Measurements from ENCODE around the gene CINP. TPM values are rescaled to one million over a fixed set of nuclear protein-coding genes. Genes with fewer than 3 reads are reported as not detected.

The CINP gene
- total RNA-seq, 1 donor from 2014 or later = 25.9 TPM

GRCh38 chr14:102351023-102351422, 11.7 kb downstream of the CINP start:
- no peaks in the 10 kb centered on the region for H3K27me3 Mint-ChIP-seq (ENCODE audit: unreplicated experiment)

GRCh38 chr14:102348376-102348775, 14.3 kb downstream of the CINP start:
- H3K36me3 Mint-ChIP-seq (ENCODE audit: unreplicated experiment) = peaks cover 3% of the 10 kb centered on the region

More at GRCh38 chr14:102351023-102351422, 11.7 kb downstream of the CINP start:
- Mint-ChIP-seq H3K36me3 (ENCODE audit: unreplicated experiment) (peaks cover 3% of the 10 kb centered on the region), H3K9me3 (ENCODE audit: unreplicated experiment) (no peaks in the 10 kb centered on the region), H3K4me1 (ENCODE audit: low read depth, unreplicated experiment) (no peaks in the 10 kb centered on the region), H3K4me3 (ENCODE audit: unreplicated experiment) (no peak overlapping the region), H3K27ac (ENCODE audit: unreplicated experiment) (no peak overlapping the region)
- no peak for TF ChIP-seq CTCF (IDR thresholded peaks at IDR 0.05; ENCODE audit: partially characterized antibody, unreplicated experiment)
- DNase-seq = no peak

GRCh38 chr14:102346645-102347044, 16.0 kb downstream of the CINP start:
- DNase-seq = no peak

More at GRCh38 chr14:102348376-102348775, 14.3 kb downstream of the CINP start:
- no peaks in the 10 kb centered on the region for H3K9me3 Mint-ChIP-seq (ENCODE audit: unreplicated experiment)
- no peaks in the 10 kb centered on the region for H3K4me1 Mint-ChIP-seq (ENCODE audit: low read depth, unreplicated experiment)
- H3K27ac Mint-ChIP-seq (ENCODE audit: unreplicated experiment) = no peak overlapping the region
- no peak overlapping the region for H3K4me3 Mint-ChIP-seq (ENCODE audit: unreplicated experiment)
- TF ChIP-seq CTCF (IDR thresholded peaks at IDR 0.05; ENCODE audit: partially characterized antibody, unreplicated experiment) = no peak
- H3K27me3 Mint-ChIP-seq (ENCODE audit: unreplicated experiment) = no peaks in the 10 kb centered on the region
- no peak for DNase-seq

GRCh38 chr14:102345232-102345631, 17.5 kb downstream of the CINP start:
- H3K9me3 Mint-ChIP-seq (ENCODE audit: unreplicated experiment) = peaks cover 2% of the 10 kb centered on the region
- H3K4me3 Mint-ChIP-seq (ENCODE audit: unreplicated experiment) = no peak overlapping the region
- TF ChIP-seq CTCF (IDR thresholded peaks at IDR 0.05; ENCODE audit: partially characterized antibody, unreplicated experiment) = no peak
- H3K27ac Mint-ChIP-seq (ENCODE audit: unreplicated experiment) = no peak overlapping the region
- peaks cover 7% of the 10 kb centered on the region for H3K36me3 Mint-ChIP-seq (ENCODE audit: unreplicated experiment)
- no peak for DNase-seq
- no peaks in the 10 kb centered on the region for H3K27me3 Mint-ChIP-seq (ENCODE audit: unreplicated experiment)
- no peaks in the 10 kb centered on the region for H3K4me1 Mint-ChIP-seq (ENCODE audit: low read depth, unreplicated experiment)

More at GRCh38 chr14:102346645-102347044, 16.0 kb downstream of the CINP start:
- Mint-ChIP-seq H3K27me3 (ENCODE audit: unreplicated experiment) (no peaks in the 10 kb centered on the region), H3K36me3 (ENCODE audit: unreplicated experiment) (peaks cover 7% of the 10 kb centered on the region), H3K9me3 (ENCODE audit: unreplicated experiment) (peaks cover 2% of the 10 kb centered on the region), H3K27ac (ENCODE audit: unreplicated experiment) (no peak overlapping the region), H3K4me1 (ENCODE audit: low read depth, unreplicated experiment) (no peaks in the 10 kb centered on the region), H3K4me3 (ENCODE audit: unreplicated experiment) (no peak overlapping the region)
- no peak for TF ChIP-seq CTCF (IDR thresholded peaks at IDR 0.05; ENCODE audit: partially characterized antibody, unreplicated experiment)

- Mint-ChIP-seq H3K4me1 (ENCODE audit: low read depth, unreplicated experiment) (no peaks in the 10 kb centered on the region), H3K27ac (ENCODE audit: unreplicated experiment) (no peak overlapping the region), H3K9me3 (ENCODE audit: unreplicated experiment) (peaks cover 2% of the 10 kb centered on the region), H3K4me3 (ENCODE audit: unreplicated experiment) (no peak overlapping the region), H3K36me3 (ENCODE audit: unreplicated experiment) (peaks cover 7% of the 10 kb centered on the region), H3K27me3 (ENCODE audit: unreplicated experiment) (no peaks in the 10 kb centered on the region)
- TF ChIP-seq CTCF (IDR thresholded peaks at IDR 0.05; ENCODE audit: partially characterized antibody, unreplicated experiment) = no peak
- no peak for DNase-seq
These were observed 18.2 kb downstream of the CINP start for GRCh38 chr14:102344485-102344884.
